HG02870 (cell line): ENCODE results near the gene IHH.

Experiments used
- ATAC-seq: cut with Tn5 transposase; IDR thresholded peaks from one replicate; pipeline ENCODE4 v1.9.1; 2021; ENCODE audit warnings: mild to moderate bottlenecking, moderate library complexity; ENCODE audit not compliant: unreplicated experiment

IHH gene

DNA sequence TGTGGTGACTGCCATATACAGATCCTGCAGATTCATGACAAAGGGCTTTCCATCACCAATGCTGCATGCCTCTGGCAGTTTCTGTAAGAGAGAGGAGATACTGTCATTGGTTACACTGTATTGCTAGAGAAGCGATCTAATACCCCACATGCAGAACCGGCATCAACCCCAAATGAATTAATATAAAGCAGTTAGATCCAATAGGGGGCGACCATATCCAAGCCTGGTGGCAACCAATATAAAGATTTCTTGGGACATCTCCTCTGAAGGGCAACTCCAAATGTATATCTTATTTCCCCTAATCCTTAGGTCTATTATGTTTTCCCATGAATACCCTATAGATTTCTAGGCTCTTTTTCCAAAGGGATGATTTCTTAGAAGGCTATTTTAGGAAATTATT is 17.4 kb upstream of the IHH start:
- no peak for ATAC-seq

DNA sequence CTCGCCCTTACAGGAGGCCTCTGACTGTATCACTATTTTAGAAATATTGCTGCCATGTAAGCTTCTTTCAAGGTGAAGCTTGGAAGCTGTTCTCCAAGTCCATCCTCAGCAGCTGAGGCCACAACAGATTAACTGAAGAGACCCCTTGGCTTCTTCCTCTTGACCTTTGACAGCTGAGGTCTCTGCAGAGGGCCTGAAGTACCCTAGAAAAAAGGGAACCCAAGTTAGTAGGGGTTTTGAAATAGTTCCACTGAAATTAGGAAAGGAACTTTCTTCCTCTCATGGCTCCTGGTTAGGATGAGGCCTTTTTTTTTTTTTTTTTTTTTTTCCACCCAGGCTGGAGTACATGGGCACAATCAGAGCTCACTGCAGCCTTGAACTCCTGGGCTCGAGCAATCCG is 15.5 kb upstream of the IHH start:
- no peak for ATAC-seq

DNA sequence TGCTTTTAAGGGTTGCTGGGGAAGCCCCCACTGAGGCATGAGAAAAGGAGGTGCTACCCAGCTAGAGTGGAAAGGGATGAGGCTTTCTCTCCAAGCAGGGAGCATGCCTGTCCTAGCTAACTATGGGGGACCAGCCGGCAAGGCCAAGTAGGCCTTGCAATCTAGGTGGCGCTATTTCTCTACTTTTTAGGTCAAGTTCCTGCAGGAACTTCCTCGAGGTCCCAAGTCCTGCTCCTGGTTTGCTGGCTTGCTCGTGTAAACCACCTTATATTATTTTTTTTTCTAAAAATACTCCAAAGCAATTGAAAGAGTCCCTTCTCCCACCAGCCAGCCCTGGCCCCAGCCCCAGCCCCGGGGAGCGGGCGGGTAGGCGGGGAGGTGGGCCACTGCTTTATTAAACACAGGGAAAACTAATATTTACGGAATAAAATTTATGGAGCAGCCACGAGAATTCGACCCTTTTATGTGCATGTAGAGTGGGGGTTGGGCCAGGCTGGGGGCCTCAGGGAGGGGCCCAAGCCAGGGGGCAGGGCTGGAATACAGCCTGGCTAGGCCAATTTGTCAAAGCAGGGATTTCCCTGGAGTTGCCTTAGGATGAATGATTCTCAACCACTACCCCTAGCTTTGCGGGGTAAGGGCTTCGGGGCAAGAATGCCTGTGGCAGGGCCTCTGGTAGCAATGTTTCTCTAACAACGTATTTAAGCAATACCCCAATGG is 12.8 kb upstream of the IHH start:
- ATAC-seq = no peak

DNA sequence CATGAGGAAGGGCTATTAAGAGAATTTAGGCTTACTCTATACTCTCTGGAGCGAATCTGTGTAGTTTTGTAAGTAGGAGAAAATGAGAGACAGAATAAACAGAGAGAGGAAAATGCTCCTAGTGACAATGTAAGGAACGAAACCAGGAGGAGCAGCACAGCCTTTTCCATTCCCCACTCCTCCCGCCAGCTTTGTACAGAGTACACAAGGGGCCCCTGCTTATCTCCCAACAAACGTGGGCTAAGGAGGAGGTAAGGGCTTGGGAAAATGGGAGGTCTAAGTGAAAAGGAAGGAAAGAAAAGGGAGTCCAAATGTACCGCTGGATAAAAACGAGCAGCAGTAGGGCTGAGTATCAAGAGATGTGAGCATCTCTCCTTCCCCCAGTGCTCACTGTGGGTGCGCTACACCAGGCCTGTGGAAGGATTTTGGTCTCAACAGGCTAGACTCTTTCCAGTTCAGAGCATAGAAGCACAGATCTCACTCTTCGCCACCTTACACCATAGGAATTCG is 12.1 kb upstream of the IHH start:
- ATAC-seq = no peak

DNA sequence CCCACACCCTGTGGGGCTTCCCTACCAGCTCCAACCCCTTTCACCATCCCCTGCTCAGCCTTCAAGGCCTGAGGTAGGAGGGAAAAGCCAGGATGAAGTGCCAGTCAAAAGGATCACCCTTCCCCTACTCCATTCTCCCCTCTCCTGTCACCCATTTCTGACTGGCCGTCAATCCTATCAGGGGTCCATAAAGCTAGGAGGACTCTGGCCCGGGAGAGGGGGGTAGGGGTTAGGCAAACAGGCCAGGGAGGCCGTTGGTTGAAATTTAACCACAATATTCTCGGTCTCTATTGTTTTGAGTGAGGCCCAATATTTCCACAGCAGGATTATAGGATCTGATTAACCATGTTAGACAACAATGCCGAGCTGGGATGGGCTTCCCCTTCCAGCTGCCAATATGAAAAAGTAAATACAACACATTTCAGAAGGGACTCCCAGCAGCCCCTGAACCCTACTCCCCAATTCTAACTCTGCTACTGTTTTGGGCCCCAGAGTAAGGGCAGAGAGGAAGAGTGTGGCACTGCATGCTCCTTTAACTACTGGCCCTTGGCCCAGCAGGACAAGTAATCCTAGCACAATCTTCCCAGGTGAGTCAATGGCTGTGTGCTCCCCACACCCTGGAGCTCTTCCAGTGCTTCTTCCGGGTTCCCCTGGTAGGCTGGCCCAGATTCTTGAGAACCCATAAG is 10.6 kb upstream of the IHH start:
- no peak for ATAC-seq

DNA sequence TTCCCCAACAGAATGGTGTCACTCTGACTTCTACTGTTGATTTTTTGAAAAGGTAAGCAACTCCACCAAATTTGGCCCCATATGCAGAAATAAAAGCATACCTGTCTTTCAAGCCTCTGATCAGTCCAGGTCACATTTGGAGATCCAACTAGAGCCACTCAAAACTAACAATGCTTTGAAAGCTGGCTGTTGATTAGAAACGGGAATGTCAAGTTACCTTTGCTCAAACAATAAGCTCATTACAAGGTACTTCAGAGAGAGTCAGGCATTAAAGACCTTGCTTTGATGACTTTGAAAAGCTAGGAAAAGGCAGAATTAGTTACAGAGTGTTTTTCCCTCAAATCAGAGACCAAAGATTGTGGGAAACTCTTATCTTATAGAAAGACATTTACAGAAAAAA is 4.8 kb upstream of the IHH start:
- no peak for ATAC-seq

DNA sequence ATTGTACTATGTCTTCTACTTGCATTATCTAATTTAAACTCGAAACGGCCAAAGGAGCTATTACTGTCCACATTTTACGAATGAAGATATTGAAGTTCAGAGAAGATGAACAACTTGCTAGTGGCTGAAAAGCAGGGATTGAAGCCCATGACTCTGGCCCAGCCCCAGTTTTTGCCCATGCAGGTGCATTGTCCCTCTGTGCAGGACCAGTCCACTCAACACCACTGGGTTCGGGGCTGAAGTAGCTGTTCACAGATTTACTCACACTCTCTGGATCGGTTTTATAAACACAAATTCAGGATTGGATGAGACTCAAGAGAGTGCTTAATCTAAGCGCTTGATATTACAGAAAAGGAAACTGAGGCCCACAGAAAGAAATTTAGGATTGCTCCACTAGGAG is 1.4 kb upstream of the IHH start:
- ATAC-seq = no peak

DNA sequence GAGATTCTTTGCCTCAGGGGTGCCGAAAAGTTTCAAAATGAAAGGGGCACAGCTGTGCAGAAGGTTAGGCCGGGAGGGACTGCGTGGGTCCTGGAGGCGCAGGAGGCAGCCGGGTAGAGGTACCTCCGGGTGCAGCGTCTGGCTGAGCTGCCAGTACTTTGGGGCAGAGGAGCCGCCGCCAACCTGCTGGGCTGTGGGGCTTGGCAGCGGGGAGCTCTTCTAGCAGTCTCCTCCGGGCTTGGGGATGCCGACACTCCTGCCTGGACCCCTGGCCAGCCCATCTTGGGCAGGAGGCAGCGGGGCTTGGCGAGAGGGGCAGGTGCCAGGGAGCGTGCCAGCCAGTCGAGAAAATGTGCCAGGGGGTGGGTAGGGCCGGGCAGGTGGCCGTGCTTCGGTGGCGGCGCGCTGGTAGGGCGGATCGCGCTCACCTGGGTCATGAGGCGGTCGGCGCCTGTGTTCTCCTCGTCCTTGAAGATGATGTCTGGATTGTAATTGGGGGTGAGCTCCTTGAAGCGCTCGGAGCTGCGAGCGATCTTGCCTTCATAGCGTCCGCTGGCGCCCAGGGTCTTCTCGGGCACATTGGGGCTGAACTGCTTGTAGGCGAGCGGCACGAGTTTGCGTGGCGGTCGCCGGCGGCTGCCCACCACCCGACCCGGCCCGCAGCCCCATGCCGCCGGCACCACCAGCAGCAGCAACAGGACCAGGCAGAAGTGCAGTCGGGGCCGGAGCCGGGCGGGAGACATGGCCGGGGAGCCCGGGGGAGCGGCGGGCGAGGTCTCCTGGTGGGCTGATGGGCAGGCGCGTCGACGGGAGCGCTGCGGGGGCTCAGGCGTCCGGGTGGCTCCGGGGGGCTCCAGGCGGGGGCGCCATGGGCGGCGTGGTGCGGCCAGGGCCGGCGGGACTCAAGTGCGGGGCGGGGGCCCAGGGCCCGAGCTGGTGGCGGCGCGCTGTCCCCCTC is 717 bp downstream of the IHH start:
- ATAC-seq = no peak

DNA sequence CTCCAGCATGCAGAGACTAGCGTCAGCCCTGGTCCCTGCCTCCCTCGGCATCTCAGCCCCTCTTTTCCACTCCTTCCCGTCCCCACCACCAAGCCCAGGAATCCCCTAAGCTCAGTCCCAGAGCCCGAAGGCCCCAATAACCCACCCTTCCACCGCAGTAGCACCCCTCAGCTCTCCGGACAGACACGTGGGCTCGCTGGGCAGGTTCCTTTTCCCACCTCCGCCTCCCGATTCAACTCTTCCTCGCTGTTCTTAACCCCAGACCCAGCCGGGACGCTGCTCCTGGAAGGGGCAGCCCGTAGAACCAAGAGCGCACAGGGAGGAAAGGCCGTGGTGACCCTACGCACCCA is 1.4 kb downstream of the IHH start:
- no peak for ATAC-seq

DNA sequence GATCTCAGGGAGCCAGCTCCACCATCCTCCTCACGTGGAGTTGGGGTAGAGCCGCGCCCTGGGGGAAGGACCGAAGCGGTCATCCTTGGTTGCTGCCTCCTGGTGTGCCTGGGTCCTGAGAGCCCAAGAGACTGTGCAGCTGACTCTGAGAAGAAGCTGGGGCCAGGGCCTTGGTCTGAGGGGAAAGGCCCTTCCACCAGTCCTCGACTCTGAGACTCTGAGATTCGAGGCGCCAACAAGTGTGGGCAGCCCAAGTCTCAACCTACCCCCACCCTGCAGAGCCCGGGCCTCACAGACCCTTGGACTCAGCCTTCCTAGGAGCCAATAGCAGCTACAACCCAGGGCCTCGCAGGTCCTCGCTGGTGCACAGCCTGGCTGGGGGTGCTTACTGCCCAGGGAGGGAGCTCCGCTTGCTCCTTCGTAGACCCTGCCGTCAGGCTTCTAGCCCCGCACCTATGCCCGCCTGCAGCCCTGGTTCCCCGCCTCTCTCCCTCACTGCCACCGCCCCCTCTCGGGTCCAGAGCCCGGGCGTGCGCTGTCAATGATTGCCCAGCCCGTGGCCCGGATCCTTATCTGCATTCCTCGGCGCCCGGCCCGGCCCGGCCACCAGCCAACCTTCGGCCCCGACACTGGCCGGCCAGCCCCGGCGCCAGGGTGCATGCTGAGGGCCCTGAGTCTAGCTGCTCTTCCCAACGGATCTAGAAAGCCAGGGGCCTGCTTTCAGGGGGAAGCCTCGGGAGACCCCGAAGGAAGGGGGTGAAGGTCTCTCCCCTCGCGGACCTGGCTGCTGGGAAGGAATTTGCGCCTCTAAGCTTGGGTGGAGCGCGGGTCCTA is 2.0 kb downstream of the IHH start:
- ATAC-seq = no peak

DNA sequence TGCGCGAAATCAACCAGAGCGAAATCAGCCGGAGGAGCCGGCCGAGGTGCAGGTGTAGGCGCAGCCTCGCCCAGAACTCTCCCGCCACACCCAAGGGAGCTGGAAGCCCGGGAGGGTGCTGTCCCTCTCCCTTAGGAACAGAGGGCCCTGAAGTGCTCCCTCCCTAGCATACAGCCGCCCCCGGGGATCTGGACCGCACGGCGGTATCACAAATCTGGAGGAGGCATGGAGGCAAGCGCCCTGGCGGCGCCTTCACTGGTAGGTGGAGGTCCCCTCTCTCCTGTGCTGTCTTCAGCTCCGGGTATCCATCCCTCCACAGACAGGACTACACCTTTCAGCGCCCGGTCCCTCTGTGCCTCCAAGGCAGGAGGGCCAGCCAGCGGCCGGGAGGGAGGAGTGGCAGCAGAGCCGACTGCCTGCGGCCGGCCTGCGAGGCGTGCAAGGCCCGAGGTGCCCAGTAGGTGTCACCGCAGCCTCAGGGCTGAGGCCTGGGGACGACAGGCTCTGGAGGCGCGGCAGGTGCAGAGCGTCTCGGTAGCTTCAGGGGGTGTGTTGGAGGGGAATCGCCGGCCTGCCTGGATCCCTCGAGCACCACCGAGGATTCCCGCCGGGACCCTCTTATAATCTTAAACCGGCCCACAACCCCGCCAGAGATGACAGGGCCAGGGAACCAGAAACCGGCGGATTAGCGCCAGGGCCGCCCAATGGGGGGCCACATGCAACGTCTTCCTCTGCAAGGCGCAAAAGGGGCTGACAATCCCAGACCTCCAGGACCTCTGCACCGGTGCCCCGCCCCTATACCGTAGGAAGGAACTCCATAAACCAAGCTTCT is 2.8 kb downstream of the IHH start:
- peak; percentile 86 for ATAC-seq

DNA sequence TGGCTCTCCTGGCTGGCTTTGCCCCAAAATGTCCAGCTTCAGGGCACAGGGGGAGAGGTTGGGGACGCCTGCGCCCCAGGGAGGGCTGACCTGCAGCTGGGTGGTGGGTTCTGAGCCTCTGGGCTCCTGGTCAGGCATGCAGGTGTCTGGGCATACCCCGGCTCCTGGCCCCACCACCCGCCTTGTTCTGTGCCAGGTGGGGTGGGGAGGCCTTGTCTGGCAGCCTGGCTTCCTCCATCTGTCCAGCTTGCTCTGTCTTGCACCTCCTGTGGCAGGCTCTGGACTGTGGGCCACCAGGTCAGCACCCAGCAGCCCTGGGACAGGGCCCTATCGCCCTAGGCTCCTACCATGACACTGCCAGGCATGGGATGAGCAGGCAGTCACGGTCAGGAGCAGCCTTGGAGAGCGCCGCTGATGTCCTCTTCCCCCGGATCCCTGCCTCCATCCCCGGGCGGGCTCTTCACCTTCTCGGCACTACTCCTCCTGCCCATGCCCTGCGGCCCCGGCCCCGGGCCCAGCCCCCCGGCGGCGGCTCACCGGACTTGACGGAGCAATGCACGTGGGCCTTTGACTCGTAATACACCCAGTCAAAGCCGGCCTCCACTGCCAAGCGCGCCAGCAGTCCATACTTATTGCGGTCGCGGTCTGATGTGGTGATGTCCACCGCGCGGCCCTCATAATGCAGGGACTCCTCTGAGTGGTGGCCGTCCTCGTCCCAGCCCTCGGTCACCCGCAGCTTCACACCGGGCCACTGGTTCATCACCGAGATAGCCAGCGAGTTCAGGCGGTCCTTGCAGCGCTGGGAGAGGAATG is 3.6 kb downstream of the IHH start:
- ATAC-seq = no peak

DNA sequence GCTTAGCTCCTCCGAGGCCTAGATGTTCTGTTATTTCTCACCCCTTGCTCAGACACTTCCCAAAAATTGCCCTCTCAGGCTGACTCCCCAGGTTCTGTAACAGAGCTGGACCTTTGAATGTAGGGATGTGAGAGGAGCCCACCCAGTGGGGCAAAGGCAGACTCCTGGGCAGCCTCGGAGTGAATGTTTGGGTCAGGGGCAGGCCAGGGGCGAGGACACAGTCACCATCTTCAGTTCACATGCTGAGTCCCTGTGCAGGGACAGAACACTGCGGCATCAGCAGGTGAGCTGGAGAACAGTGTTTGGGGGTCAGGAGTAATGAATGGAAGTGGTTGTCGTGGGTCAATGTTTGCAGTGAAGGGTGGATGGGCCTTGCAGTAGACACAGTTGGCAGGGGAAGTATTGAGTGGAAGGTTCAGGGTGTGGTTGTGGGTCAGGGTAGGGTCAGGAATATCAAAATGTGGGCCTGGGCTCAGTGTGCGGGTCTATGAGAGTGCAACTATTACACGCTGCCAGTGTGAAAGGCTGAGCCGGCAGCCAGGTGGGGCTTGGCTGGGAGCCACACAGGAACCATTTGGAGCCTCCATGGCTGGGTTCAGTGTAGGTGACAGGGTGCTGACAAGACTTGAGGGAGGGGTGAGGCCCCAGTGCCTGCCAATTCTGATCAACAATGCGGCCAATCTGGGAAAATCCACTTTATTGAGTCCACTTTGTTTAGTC is 4.4 kb downstream of the IHH start:
- no peak for ATAC-seq

DNA sequence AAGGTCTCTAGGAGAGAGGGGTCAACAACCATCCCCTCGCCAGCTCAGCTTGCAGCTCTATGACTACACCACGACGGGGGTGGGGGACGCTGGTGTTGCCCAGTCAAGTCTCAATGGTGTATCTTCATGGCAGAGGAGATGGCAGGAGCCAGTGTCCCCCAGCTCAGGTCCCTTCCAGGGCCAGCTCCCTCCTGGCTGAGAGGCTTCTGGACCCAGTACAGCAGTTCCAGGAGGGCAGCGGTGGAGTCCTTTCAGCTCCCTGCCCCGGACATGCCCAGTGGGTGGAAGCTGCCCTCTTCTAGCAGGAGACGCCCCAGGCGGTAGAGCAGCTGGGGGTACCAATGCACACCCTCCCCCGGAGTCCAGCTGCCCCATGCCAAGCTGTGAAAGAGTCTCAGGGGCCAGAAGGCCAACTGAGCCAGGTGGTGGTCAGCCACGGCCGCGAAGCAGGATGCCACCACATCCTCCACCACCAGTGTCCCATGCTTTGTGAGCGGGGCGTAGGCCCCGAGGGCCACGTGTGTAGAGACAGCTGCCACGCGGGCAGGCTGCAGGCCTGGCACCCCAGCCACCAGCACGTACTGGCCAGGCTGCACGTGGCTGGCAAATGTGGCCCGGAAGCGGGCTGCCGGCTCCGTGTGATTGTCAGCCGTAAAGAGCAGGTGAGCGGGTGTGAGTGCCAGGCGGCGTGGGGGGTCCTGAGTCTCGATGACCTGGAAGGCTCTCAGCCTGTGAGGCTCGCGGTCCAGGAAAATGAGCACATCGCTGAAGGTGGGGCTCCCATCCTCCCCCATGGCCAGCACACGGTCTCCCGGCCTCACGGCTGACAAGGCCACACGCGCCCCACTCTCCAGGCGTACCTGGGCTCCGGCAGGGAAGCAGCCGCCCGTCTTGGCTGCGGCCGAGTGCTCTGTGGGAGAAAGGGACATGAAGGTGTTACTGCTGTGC is 5.5 kb downstream of the IHH start:
- no peak for ATAC-seq

DNA sequence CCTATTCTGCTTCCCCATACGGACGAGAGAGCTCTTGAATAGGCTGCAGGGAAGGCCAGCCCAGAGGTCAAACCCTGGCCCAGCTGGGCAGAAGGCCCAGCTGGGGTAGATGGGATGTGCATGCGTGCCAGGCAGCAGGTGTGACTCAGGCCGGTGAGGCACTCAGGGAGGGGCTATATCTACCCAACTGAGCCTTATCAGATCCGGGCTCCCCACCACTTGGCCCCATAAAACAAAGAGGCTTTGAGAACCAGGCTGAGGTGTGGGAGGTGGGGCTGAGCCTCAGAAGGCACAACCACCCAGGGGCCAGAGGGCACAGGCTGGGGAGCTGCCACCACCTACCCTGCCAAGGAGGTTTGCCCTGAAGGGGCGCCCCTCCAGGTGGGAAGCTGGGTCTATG is 11.4 kb downstream of the IHH start:
- ATAC-seq = no peak

DNA sequence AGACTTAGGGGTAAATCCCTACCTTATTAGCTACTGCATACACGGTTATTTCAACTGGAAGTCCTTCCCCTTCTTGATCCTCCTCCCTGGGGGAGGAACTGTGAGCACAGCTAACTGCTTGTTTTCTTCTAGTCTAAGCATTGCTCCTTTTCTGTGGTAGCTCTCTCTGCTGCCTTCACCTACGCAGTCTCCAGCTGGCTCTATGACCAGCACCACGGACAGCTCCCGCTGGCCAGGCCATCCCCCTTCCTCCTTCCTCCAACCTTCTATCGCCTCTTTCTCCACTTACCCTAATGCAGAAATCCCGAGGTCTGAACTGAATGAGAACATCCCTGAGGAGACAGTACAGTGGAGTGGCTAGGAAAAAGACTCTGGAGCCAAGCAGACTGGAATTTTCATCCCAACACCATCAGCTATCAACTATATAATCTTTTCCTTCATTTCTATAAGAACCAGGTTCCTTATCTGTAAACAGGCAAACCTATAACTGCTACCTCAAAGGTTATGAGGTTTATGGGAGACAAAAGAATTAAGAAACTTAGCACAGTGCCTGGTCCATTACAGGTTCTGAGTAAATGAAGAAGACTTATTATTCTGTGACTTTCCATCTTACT is 14.7 kb downstream of the IHH start:
- no peak for ATAC-seq

DNA sequence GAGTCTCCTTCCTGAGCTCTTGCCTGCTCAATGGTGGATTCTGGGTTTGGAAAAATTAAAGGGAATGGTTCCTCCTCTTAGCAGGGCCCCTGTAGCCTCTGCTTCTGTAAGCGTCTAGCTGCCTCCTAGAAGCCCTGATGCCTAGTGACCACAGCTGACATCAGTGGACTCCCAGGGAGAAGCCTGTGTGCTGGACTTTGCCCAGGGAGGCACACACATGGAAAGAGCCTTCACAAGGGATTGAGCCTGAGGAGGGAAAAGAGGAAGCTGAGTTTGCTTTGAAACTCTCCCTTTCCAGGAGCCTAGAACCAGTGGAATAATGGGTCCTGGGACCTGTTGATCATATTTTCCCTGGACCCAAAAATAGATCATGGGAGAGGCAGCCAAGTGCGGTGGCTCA is 18.0 kb downstream of the IHH start:
- ATAC-seq = no peak
